ENCODE results near the gene DBH.

Gene DBH

GRCh38 chr9:133704711-133705181, 68.6 kb downstream of the DBH start:
- Mint-ChIP-seq H3K27me3 (no peaks in the 10 kb centered on the region), H3K36me3 (ENCODE audit: low read depth) (no peaks in the 10 kb centered on the region), H3K4me1 (peaks cover 37% of the 10 kb centered on the region), H3K9me3 (peaks cover under 1% of the 10 kb centered on the region), H3K27ac (no peak overlapping the region), H3K4me3 (no peak overlapping the region)
- DNase-seq (no peak), ATAC-seq (no peak)

- no peak for DNase-seq
- Mint-ChIP-seq H3K27ac (no peak overlapping the region), H3K36me3 (ENCODE audit: low read depth) (no peaks in the 10 kb centered on the region), H3K27me3 (peaks cover 2% of the 10 kb centered on the region), H3K4me1 (peaks cover 39% of the 10 kb centered on the region), H3K4me3 (no peak overlapping the region), H3K9me3 (no peaks in the 10 kb centered on the region)
- ATAC-seq, result no peak
Observed at GRCh38 chr9:133705576-133705975, 69.4 kb downstream of the DBH start.

- peaks cover 30% of the 10 kb centered on the region for H3K4me1 Mint-ChIP-seq
- no peak overlapping the region for H3K4me3 Mint-ChIP-seq
- DNase-seq (no peak), ATAC-seq (no peak)
- H3K9me3 Mint-ChIP-seq, result no peaks in the 10 kb centered on the region
- no peaks in the 10 kb centered on the region for H3K36me3 Mint-ChIP-seq (ENCODE audit: low read depth)
- H3K27me3 Mint-ChIP-seq, result peaks cover 2% of the 10 kb centered on the region
- H3K27ac Mint-ChIP-seq, result peak overlapping the region; percentile 32
Observed at GRCh38 chr9:133706307-133707050, 70.3 kb downstream of the DBH start.

- Mint-ChIP-seq H3K4me1 (peaks cover 24% of the 10 kb centered on the region), H3K4me3 (no peak overlapping the region), H3K36me3 (ENCODE audit: low read depth) (no peaks in the 10 kb centered on the region), H3K9me3 (no peaks in the 10 kb centered on the region), H3K27me3 (peaks cover 2% of the 10 kb centered on the region), H3K27ac (no peak overlapping the region)
- ATAC-seq, result no peak
- DNase-seq, result no peak
Observed at GRCh38 chr9:133707065-133707762, 71.1 kb downstream of the DBH start.

- H3K9me3 Mint-ChIP-seq, result no peaks in the 10 kb centered on the region
- H3K4me1 Mint-ChIP-seq, result peaks cover 19% of the 10 kb centered on the region
- ATAC-seq (no peak), DNase-seq (no peak)
- H3K36me3 Mint-ChIP-seq (ENCODE audit: low read depth), result no peaks in the 10 kb centered on the region
- peaks cover 2% of the 10 kb centered on the region for H3K27me3 Mint-ChIP-seq
- no peak overlapping the region for H3K4me3 Mint-ChIP-seq
- no peak overlapping the region for H3K27ac Mint-ChIP-seq
Observed at GRCh38 chr9:133707763-133708245, 71.6 kb downstream of the DBH start.

- Mint-ChIP-seq H3K27me3 (peaks cover 2% of the 10 kb centered on the region), H3K27ac (no peak overlapping the region), H3K4me3 (no peak overlapping the region), H3K9me3 (no peaks in the 10 kb centered on the region), H3K36me3 (ENCODE audit: low read depth) (no peaks in the 10 kb centered on the region), H3K4me1 (peaks cover 19% of the 10 kb centered on the region)
- no peak for ATAC-seq
- DNase-seq, result no peak
Observed at GRCh38 chr9:133708246-133709014, 72.3 kb downstream of the DBH start.
